Psoas muscle (tissue), 8 donors: ENCODE measurements around the gene ACOX3. TPM values are rescaled to one million over a fixed set of nuclear protein-coding genes. Genes with fewer than 3 reads are reported as not detected.
A peak's percentile ranks its signal among the peaks of the same experiment; 100 is the strongest.

Experiments
- ATAC-seq, 4 donors: fragments of 200-7000 bp; cut with Tn5 transposase; one replicate each; pipeline ENCODE4 v1.9.1; 2020; ENCODE audit warnings: moderate library complexity in 3 of 4, mild to moderate bottlenecking in 2 of 4
- DNase-seq, 2 donors: peaks; one replicate each; pipeline ENCODE4 v3.0.0-alpha.2; 2020
- H3K27ac ChIP-seq: fragments of 200-600 bp; one replicate; pipeline ENCODE4 v1.8.0; 2022
- H3K27me3 ChIP-seq, 3 donors: fragments of 200-600 bp in 1 of 3; one replicate each; pipeline versions ENCODE4 v1.6.1 to v1.8.0; 2013 to 2022; ENCODE audit warnings: low read length in 2 of 3, mild to moderate bottlenecking in 2 of 3, moderate library complexity in 1 of 3; ENCODE audit not compliant: insufficient read depth in 3 of 3
- H3K36me3 ChIP-seq, 2 donors: fragments of 200-600 bp in 1 of 2; one replicate each; pipeline versions ENCODE4 v1.6.1 to v1.8.0; 2013 to 2022; ENCODE audit warnings: low read depth in 1 of 2, mild to moderate bottlenecking in 1 of 2, moderate library complexity in 1 of 2; ENCODE audit not compliant: insufficient read depth in 1 of 2
- H3K4me1 ChIP-seq: fragments of 200-600 bp; one replicate; pipeline ENCODE4 v1.8.0; 2022
- H3K4me3 ChIP-seq: fragments of 200-600 bp; one replicate; pipeline ENCODE4 v1.8.0; 2022; ENCODE audit warnings: mild to moderate bottlenecking
- H3K9me3 ChIP-seq: fragments of 200-600 bp; one replicate; pipeline ENCODE4 v1.8.0; 2022
- WGBS, 3 donors: extraction: QIAGEN DNeasy Blood & Tissue Kit; methylation state at CpG; one replicate each; pipeline versions ENCODE4 v1.1.6 to v1.1.7; 2013; 5-methylcytosine and 5-hydroxymethylcytosine counted together
- intact Hi-C, 2 donors: fragments of 100-400 bp; cut with DNase I; formaldehyde crosslinking; loops; one replicate each; pipeline versions ENCODE4 v1.11.0 to v1.14.2; 2022
- polyA plus RNA-seq, 3 donors: library from polyadenylated mRNA; stranded (reverse); fragments of 200-250 nt; gene quantifications; one replicate each; pipeline ENCODE4 v1.2.3, GENCODE V29; 2013
- total RNA-seq, 4 donors: library from RNA; stranded (reverse); fragmentation: NEBNext Ultra II Directional in 2 of 4; extraction: Animal tissue kit (Norgen Biotek cat#: 25700) in 2 of 4; gene quantifications; one replicate each; pipeline versions ENCODE4 v1.2.1 to v1.2.4, GENCODE V29; 2021 to 2023
- TF ChIP-seq, protein P1 (sequence below): fragments of 200-600 bp; IDR thresholded peaks from one replicate; pipeline ENCODE4 v1.8.0; 2022; ENCODE audit warnings: antibody characterized with exemption
- donor health status: healthy with polysubstance abuse.
- donor health status: DM: no; HTN: no; CAD: no; lungs with moderate emphysema.
- donor health status: Bipolar disorder and iron deficiency.
- donor health status: healthy.
- donor health status: DM: yes; HTN: yes; CAD: no.
- donor health status: DM: no; HTN: no; CAD: no.
- donor health status: DM: no; HTN: no; CAD: no.
- donor health status: DM: yes; HTN: yes; CAD: no.

Gene ACOX3
- total and polyA plus RNA-seq, 7 donors, result 5.6 to 18.8 (median 10.8) TPM

DNA sequence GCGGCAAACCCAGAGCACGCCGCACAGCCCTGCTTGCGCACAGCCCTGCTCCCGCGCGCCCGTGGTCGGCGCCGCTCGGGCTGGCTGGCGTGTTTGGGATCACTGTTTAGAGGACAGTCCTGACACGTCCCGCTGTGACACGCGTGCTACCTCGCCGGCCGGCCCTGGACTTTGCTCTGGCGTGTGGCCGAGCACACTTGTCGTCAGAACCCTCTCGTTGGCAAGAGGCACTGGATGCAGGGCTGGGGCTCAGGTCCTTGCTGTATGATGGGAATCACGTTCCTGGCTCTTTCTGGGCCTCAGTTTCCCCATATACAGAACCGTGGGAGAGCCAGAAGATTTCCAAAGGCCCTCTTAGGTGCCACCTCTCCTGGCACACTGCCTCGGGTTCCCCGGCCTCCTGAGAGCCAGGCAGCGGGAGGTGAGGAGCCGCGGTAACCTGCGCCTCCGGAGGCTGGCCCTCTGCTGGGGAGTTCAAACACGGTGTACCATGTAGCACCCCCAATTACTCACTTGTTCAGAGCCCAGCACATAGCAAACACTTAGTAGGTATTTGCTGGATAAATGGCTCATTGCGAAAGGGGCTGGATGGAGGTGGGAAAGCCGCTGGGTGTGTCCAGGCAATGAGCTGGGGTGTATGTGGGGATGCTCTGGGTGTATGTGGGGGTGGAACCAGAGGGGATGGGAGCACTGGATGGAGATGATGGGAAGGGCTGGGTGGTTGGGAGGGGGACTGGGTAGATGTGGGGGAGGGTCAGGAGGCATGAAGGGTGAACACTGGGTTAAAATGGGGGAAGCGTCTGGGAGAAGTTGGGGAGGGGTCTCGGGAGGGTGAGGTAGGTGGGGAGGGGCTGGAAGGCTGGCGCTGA is 94.3 kb downstream of the ACOX3 start:
- no peak overlapping the region for H3K4me3 ChIP-seq
- DNase-seq (no peak), ATAC-seq (no peak)
- no peaks in the 10 kb centered on the region for H3K9me3 ChIP-seq
- no peaks in the 10 kb centered on the region for H3K36me3 ChIP-seq
- H3K27me3 ChIP-seq, result no peaks in the 10 kb centered on the region
- TF ChIP-seq, protein P1, sequence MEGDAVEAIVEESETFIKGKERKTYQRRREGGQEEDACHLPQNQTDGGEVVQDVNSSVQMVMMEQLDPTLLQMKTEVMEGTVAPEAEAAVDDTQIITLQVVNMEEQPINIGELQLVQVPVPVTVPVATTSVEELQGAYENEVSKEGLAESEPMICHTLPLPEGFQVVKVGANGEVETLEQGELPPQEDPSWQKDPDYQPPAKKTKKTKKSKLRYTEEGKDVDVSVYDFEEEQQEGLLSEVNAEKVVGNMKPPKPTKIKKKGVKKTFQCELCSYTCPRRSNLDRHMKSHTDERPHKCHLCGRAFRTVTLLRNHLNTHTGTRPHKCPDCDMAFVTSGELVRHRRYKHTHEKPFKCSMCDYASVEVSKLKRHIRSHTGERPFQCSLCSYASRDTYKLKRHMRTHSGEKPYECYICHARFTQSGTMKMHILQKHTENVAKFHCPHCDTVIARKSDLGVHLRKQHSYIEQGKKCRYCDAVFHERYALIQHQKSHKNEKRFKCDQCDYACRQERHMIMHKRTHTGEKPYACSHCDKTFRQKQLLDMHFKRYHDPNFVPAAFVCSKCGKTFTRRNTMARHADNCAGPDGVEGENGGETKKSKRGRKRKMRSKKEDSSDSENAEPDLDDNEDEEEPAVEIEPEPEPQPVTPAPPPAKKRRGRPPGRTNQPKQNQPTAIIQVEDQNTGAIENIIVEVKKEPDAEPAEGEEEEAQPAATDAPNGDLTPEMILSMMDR, result no peak
- no peak overlapping the region for H3K27ac ChIP-seq
- intact Hi-C loops, result no loop called here
- 80 to 85% (median 83%) methylated on average over 39 of the region's 39 CpGs for WGBS, 3 donors
- peaks cover 9% of the 10 kb centered on the region for H3K4me1 ChIP-seq

DNA sequence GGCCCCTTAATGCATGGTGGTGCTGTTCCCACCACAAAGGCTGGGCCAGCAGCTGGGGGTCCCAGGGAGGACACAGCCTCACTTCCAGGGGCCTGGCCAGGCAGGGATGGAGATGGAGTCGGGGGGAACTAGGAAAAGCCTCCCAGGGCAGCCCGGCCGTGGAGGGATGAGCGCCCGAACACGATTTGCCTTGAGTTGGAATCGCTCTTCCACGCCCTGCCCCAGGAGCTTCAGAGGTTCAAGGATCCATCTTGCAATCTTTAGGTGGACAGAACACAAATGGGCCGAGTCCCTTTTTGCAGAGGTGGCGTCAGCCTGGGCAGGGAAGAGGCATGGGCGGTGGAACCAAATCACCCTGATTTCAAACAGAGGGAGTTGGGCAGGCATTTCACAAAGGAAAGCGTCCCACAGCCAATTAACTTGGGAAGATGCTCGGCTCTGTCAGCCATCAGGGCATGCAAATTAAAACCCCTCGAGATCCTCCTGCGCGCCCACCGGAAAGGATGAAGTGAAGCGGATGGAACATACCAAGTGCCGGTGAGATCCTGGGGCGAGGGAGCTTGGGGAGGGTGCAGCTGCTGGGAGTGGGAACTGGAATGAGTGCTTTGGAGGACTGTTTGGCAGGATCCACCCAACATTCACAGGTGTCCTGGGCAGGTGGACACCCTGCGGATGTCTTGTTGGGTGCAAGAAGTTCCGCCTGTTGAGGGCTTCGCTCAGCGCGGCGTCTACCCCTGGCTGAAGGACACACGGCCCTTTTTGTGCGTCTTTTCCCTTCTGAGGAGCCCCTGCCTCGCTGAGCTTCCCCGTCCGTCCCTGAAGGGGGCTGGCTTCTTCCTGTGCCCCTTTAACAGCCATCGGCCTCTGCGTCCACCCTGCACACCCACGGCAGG is 95.2 kb downstream of the ACOX3 start:
- Histone ChIP-seq H3K9me3 (no peaks in the 10 kb centered on the region), H3K4me3 (no peak overlapping the region), H3K4me1 (peaks cover 17% of the 10 kb centered on the region), H3K27me3 (no peaks in the 10 kb centered on the region), H3K36me3 (no peaks in the 10 kb centered on the region), H3K27ac (no peak overlapping the region)
- intact Hi-C loops, result no loop called here
- 91 to 94% (median 92%) methylated on average over 33 to 34 of the region's 34 CpGs for WGBS, 3 donors
- TF ChIP-seq, protein P1, result no peak
- DNase-seq (no peak), ATAC-seq (no peak)

DNA sequence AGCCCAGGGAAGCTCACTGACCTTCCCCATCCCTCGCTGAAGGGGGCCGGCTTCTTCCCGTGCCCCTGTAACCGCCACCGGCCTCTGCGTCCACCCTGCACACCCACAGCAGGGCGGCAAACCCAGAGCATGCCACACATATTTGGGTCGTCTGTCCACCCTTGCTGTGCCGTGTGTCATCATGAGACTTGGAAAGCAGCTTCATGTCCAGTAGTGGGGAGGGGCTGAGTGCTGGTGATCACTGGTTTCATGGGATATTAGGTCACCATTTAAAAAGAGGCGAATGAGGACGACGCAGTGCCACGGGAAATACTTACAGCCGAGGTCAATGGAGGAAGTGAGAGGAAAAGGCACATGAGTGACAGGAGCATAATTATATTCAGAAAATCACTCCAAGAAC is 96.1 kb downstream of the ACOX3 start:
- Histone ChIP-seq H3K36me3 (no peaks in the 10 kb centered on the region), H3K4me1 (peaks cover 19% of the 10 kb centered on the region), H3K27ac (no peak overlapping the region), H3K27me3 (no peaks in the 10 kb centered on the region), H3K4me3 (no peak overlapping the region), H3K9me3 (no peaks in the 10 kb centered on the region)
- no peak for ATAC-seq
- TF ChIP-seq, protein P1, result no peak
- DNase-seq, result no peak
- WGBS, 3 donors, result 54 to 69% (median 67%) methylated on average over 14 of the region's 14 CpGs
- intact Hi-C loops, result loop anchor here (5.0 kb wide), 2 partner anchors 33 to 43 kb away; no protein-coding TSS in a partner anchor

DNA sequence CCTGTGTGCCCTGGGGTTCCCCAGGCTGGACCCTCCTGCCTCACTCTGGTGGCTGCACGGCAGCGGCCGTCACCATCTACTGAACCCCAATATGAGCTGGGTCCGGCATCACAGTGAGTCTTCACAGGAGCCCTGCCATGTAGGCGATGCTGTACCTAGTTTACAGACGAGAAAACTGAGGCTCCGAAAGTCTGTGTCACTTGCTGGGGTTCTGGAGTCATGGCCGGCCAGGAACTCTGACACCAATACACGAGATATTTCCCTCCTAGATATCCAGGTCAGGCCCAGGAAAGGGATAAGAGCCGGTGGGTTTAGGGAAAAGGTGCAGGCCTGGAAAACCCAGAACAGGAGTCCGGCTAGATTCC is 96.6 kb downstream of the ACOX3 start:
- 92 to 95% (median 93%) methylated on average over 11 of the region's 11 CpGs for WGBS, 3 donors
- DNase-seq (no peak), ATAC-seq (no peak)
- Histone ChIP-seq H3K27me3 (no peaks in the 10 kb centered on the region), H3K4me1 (peaks cover 19% of the 10 kb centered on the region), H3K4me3 (no peak overlapping the region), H3K27ac (peak overlapping the region; percentile 16), H3K36me3 (no peaks in the 10 kb centered on the region), H3K9me3 (no peaks in the 10 kb centered on the region)
- intact Hi-C loops, result loop anchor here (5.0 kb wide), 2 partner anchors 33 to 43 kb away; no protein-coding TSS in a partner anchor
- TF ChIP-seq, protein P1, result no peak
